Endothelial cell of umbilical vein (primary cell): Measurements from ENCODE around the gene CDK12. TPM values are rescaled to one million over a fixed set of nuclear protein-coding genes. Genes with fewer than 3 reads are reported as not detected.

Experiments used
- BruUV-seq: library from RNA; stranded (reverse); fragments of 400-500 nt; replicated peaks from 2 replicates; lab custom pipeline; 2021; lab: Mats Ljungman, UMichigan
- CTCF ChIA-PET: fragments of 300-600, 350-600 bp; sonication (Branson Sonifier 250); formaldehyde crosslinking; loops from one replicate; lab custom pipeline; 2021; ENCODE audit warnings: antibody characterized with exemption, inconsistent platforms; lab: Charles Lee
- POLR2A ChIA-PET: fragments of 300-600, 350-600 bp; sonication (Branson Sonifier 250); formaldehyde crosslinking; loops from one replicate; lab custom pipeline; 2021; ENCODE audit warnings: antibody characterized with exemption, inconsistent platforms; lab: Charles Lee
- DNase-seq: peaks from one replicate; pipeline ENCODE4 v3.0.0-alpha.2; 2011; ENCODE audit warnings: low read depth, low spot score
- FAIRE-seq: peaks from 2 replicates; lab custom pipeline; 2011; peaks lifted over from hg19 to GRCh38; lab: Jason Lieb, UNC
- H2AFZ ChIP-seq: 2 replicates; pipeline ENCODE4 v1.6.0; 2012; ENCODE audit warnings: low read depth, low read length, control low read depth, inconsistent platforms
- H3K27ac ChIP-seq: 2 replicates; pipeline ENCODE4 v1.5.1; 2011; ENCODE audit warnings: low read depth, mild to moderate bottlenecking, control low read depth, low read length, moderate library complexity; ENCODE audit not compliant: insufficient read depth
- H3K27me3 ChIP-seq, 2 experiments: 2 replicates each; pipeline versions ENCODE4 v1.6.0 to v1.6.1; 2011; ENCODE audit warnings: low read length in 2 of 2, mixed read lengths in 1 of 2; ENCODE audit not compliant: control insufficient read depth in 2 of 2, insufficient read depth in 2 of 2
- H3K36me3 ChIP-seq, 2 experiments: 2 replicates in 1 of 2; 3 replicates in 1 of 2; pipeline ENCODE4 v1.5.1; 2011; ENCODE audit warnings: low read length in 2 of 2, mild to moderate bottlenecking in 1 of 2, moderate library complexity in 1 of 2; ENCODE audit not compliant: control insufficient read depth in 2 of 2, insufficient read depth in 2 of 2; ENCODE audit errors: extremely low read depth in 1 of 2
- H3K4me1 ChIP-seq: 3 replicates; pipeline ENCODE4 v1.5.1; 2011; ENCODE audit warnings: mild to moderate bottlenecking, low read length; ENCODE audit not compliant: control insufficient read depth, insufficient read depth; ENCODE audit errors: extremely low read depth
- H3K4me2 ChIP-seq: 2 replicates; pipeline ENCODE4 v1.6.1; 2011; ENCODE audit warnings: low read length, control low read depth, mixed read lengths; ENCODE audit not compliant: insufficient read depth
- H3K4me3 ChIP-seq, 3 experiments: fragments of 200-600 bp in 1 of 3; sonication (generic), shearing (Covaris generic) in 1 of 3; replicated peaks in 1 of 3; 2 replicates each; pipeline ENCODE4 v1.5.1; 2011 to 2016; ENCODE audit warnings: control low read depth in 3 of 3, low read length in 3 of 3, mild to moderate bottlenecking in 2 of 3, inconsistent platforms in 1 of 3, low read depth in 1 of 3, moderate library complexity in 1 of 3; ENCODE audit not compliant: insufficient read depth in 1 of 3
- H3K79me2 ChIP-seq: 2 replicates; pipeline ENCODE4 v1.6.0; 2012; ENCODE audit warnings: low read length, inconsistent platforms; ENCODE audit not compliant: control insufficient read depth, insufficient read depth
- H3K9ac ChIP-seq: replicated peaks from 2 replicates; pipeline ENCODE3; 2011; ENCODE audit warnings: low read length, control low read depth; ENCODE audit not compliant: insufficient read depth; ENCODE audit errors: extremely low read depth
- H3K9me1 ChIP-seq: replicated peaks from 3 replicates; pipeline ENCODE4 v1.6.0; 2011; ENCODE audit warnings: mild to moderate bottlenecking, low read length; ENCODE audit not compliant: control insufficient read depth, insufficient read depth; ENCODE audit errors: extremely low read depth
- H3K9me3 ChIP-seq: replicated peaks from 2 replicates; pipeline ENCODE4 v1.5.1; 2012; ENCODE audit warnings: low read length, inconsistent platforms; ENCODE audit not compliant: control insufficient read depth, insufficient read depth
- H4K20me1 ChIP-seq: replicated peaks from 2 replicates; pipeline ENCODE3; 2011; ENCODE audit warnings: mild to moderate bottlenecking, low read length; ENCODE audit not compliant: control insufficient read depth, insufficient read depth; ENCODE audit errors: extremely low read depth
- EZH2 ChIP-seq: IDR thresholded peaks from 2 replicates; pipeline ENCODE4 v1.6.1; 2012; ENCODE audit warnings: borderline replicate concordance, low read depth, mild to moderate bottlenecking, moderate library complexity, low read length, inconsistent platforms; ENCODE audit not compliant: severe bottlenecking
- FOS ChIP-seq: IDR thresholded peaks from 2 replicates; pipeline ENCODE4 v1.6.1; 2011; ENCODE audit warnings: mild to moderate bottlenecking, low read length, moderate library complexity, borderline replicate concordance; ENCODE audit not compliant: insufficient read depth
- GATA2 ChIP-seq: IDR thresholded peaks from 2 replicates; pipeline ENCODE4 v1.7.0; 2011; ENCODE audit warnings: low read depth, mild to moderate bottlenecking, moderate library complexity, mixed read lengths, low read length; ENCODE audit not compliant: insufficient read length, insufficient read depth
- JUN ChIP-seq: IDR thresholded peaks from 2 replicates; pipeline ENCODE4 v1.6.1; 2011; ENCODE audit warnings: borderline replicate concordance, low read depth; ENCODE audit not compliant: insufficient read length, insufficient read depth
- POLR2A ChIP-seq: IDR thresholded peaks from 2 replicates; pipeline ENCODE4 v1.6.1; 2012; ENCODE audit warnings: low read depth, mild to moderate bottlenecking, control low read depth, low read length
- dilution Hi-C: fragments of 300-500 bp; cut with MboI; formaldehyde crosslinking; loops from one replicate; pipeline ENCODE4 v1.15.0; 2019; ENCODE audit warnings: low sequenced_read_pairs; ENCODE audit not compliant: extremely low pct_ligation_motif_present
- intact Hi-C: fragments of 100-400 bp; cut with micrococcal nuclease; formaldehyde crosslinking; loops from one replicate; pipeline ENCODE4 v1.10.0; 2022
- polyA plus RNA-seq, 4 experiments: library from polyadenylated mRNA; depleted of rRNA in 3 of 4; stranded (reverse) in 3 of 4; unstranded in 1 of 4; fragments of >200 nt; gene quantifications; 2 replicates each; pipeline versions ENCODE4 v1.2.1 to v1.2.3, GENCODE V29; 2011 to 2012; ENCODE audit warnings: missing spikeins in 1 of 4
- total RNA-seq: library from RNA; stranded (reverse); gene quantifications from 2 replicates; pipeline ENCODE4 v1.2.3, GENCODE V29; 2021
- TF ChIP-seq, protein P1 (sequence below): IDR thresholded peaks from 2 replicates; pipeline ENCODE4 v1.6.1; 2011; ENCODE audit not compliant: insufficient read depth, insufficient read length
- TF ChIP-seq, protein P2 (sequence below), 2 donors: IDR thresholded peaks; 1 replicate in 1 of 2; 2 replicates in 1 of 2; pipeline ENCODE4 v1.5.1; 2011; ENCODE audit warnings: low read length in 2 of 2, mild to moderate bottlenecking in 2 of 2, moderate library complexity in 2 of 2, control low read depth in 1 of 2, inconsistent platforms in 1 of 2, low read depth in 1 of 2; ENCODE audit not compliant: insufficient read depth in 1 of 2; ENCODE audit errors: extremely low read depth in 1 of 2

CDK12 gene
- total and polyA plus RNA-seq, 2 donors (not counting 3 experiments of a cell fraction or from before 2014, with no cell fraction given): 14.2 to 55.4 TPM

DNA sequence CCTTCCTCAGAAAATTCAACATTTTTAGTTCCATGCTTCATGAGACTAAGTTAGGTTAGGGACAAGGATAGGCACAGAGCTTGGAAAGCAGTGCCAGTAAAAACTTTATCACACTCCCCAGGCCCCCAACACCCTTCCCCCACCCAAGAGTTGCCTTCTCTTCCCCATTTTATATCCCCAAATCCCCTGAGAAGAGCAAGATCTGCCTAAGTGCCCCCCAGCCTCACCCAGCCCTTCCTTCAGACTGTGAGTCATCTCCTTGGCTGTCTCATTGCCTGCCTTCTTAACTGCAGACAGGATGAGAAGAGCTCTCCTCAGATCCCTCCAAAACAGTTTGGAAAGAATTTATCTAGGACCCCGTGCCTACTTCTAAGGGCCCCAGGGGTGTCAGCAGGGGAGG, 90.6 kb downstream of the CDK12 start:
- Histone ChIP-seq H3K4me1 (peaks cover 8% of the 10 kb centered on the region), H3K4me3 (no peak overlapping the region), H2AFZ (no peak overlapping the region), H3K27ac (no peak overlapping the region), H3K4me2 (no peak overlapping the region), H3K9ac (no peak overlapping the region), H4K20me1 (no peaks in the 10 kb centered on the region), H3K9me3 (no peaks in the 10 kb centered on the region), H3K36me3 (peaks cover 0 to 15% of the 10 kb centered on the region in 2 experiments), H3K79me2 (no peaks in the 10 kb centered on the region), H3K27me3 (no peaks in the 10 kb centered on the region), H3K9me1 (no peaks in the 10 kb centered on the region)
- FAIRE-seq (peak; percentile 35), DNase-seq (no peak)
- intact Hi-C loops: no loop called here
- no TSS peak for BruUV-seq
- ChIA-PET POLR2A (no interaction called here), CTCF (interaction anchor here (0.6 to 8.6 kb wide), 10 partner anchors 10 to 123 kb away, joined by 3 to 164 read pairs (median 4); no protein-coding TSS in a partner anchor)
- TF ChIP-seq FOS: peak; percentile 48
- TF ChIP-seq GATA2: no peak
- dilution Hi-C loops: no loop called here

DNA sequence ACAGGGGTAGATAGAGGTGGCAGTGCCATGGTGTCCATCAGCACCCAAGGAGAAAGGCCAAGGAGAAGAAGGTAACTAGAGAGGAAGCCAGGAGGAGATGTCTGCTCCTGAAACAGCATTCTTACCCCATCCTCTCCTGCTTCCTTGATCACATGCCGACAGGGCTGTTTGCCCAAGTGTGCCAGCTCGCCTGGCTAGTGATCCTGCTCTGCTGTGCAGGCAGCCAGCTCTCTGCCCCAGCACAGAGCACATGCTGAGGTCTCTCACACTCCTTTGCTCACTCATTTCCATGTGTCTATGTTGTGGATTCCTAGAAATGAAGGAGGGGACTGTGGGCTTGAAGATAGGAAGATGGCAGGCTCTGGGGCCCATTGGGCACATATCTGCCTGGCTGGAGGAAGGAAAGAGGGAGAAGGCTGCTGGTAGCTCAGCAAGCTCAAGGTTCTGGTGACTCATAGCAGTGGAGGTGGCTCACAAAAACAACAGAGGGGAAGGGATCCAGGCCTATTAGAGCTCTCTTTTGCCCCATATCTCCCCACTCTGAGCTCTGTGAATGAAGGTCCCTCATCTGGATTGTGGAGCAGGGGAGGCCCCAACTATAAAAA, 92.2 kb downstream of the CDK12 start:
- intact Hi-C loops (no loop called here), dilution Hi-C loops (no loop called here)
- no peaks in the 10 kb centered on the region for H3K27me3 ChIP-seq
- no peaks in the 10 kb centered on the region for H3K9me1 ChIP-seq
- DNase-seq: peak; percentile 32
- H2AFZ ChIP-seq: no peak overlapping the region
- no TSS peak for BruUV-seq
- ChIA-PET POLR2A (no interaction called here), CTCF (interaction anchor here (0.6 to 8.6 kb wide), 10 partner anchors 10 to 100 kb away, joined by 3 to 164 read pairs (median 4); no protein-coding TSS in a partner anchor)
- FAIRE-seq: peak; percentile 82
- H3K36me3 ChIP-seq: peaks cover 0 to 15% of the 10 kb centered on the region in 2 experiments
- H3K4me1 ChIP-seq: peaks cover 8% of the 10 kb centered on the region
- H3K9ac ChIP-seq: no peak overlapping the region
- H4K20me1 ChIP-seq: no peaks in the 10 kb centered on the region
- no peaks in the 10 kb centered on the region for H3K79me2 ChIP-seq
- H3K4me3 ChIP-seq: no peak overlapping the region
- no peak overlapping the region for H3K4me2 ChIP-seq
- no peaks in the 10 kb centered on the region for H3K9me3 ChIP-seq
- TF ChIP-seq FOS: peak; percentile 73
- no peak for TF ChIP-seq EZH2
- TF ChIP-seq, protein P1, sequence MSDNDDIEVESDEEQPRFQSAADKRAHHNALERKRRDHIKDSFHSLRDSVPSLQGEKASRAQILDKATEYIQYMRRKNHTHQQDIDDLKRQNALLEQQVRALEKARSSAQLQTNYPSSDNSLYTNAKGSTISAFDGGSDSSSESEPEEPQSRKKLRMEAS: no peak
- TF ChIP-seq, protein P2, sequence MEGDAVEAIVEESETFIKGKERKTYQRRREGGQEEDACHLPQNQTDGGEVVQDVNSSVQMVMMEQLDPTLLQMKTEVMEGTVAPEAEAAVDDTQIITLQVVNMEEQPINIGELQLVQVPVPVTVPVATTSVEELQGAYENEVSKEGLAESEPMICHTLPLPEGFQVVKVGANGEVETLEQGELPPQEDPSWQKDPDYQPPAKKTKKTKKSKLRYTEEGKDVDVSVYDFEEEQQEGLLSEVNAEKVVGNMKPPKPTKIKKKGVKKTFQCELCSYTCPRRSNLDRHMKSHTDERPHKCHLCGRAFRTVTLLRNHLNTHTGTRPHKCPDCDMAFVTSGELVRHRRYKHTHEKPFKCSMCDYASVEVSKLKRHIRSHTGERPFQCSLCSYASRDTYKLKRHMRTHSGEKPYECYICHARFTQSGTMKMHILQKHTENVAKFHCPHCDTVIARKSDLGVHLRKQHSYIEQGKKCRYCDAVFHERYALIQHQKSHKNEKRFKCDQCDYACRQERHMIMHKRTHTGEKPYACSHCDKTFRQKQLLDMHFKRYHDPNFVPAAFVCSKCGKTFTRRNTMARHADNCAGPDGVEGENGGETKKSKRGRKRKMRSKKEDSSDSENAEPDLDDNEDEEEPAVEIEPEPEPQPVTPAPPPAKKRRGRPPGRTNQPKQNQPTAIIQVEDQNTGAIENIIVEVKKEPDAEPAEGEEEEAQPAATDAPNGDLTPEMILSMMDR (IDR thresholded peaks at IDR 0.05; ENCODE audit: extremely low read depth in 1 of 2, insufficient read depth in 1 of 2, low read depth in 1 of 2, low read length in 2 of 2): no peak
- peak; percentile 4 for TF ChIP-seq JUN
- no peak for TF ChIP-seq POLR2A
- TF ChIP-seq GATA2: no peak
- no peak overlapping the region for H3K27ac ChIP-seq
